Keratinocyte (primary cell): ENCODE measurements around the gene SLC9A3. TPM values are rescaled to one million over a fixed set of nuclear protein-coding genes. Genes with fewer than 3 reads are reported as not detected.

Experiments
- DNase-seq: peaks from one replicate; pipeline ENCODE4 v3.0.0-alpha.2; 2011; ENCODE audit warnings: low read depth, missing footprints, low spot score
- FAIRE-seq: peaks from 2 replicates; lab custom pipeline; 2011; peaks lifted over from hg19 to GRCh38; lab: Jason Lieb, UNC
- H2AFZ ChIP-seq: 2 replicates; pipeline ENCODE4 v1.6.0; 2012; ENCODE audit warnings: low read length, control low read depth, inconsistent platforms; ENCODE audit not compliant: control insufficient read depth
- H3K27ac ChIP-seq: 2 replicates; pipeline ENCODE4 v1.5.1; 2011; ENCODE audit warnings: low read length; ENCODE audit not compliant: control insufficient read depth, insufficient read depth
- H3K27me3 ChIP-seq: 3 replicates; pipeline ENCODE4 v1.6.0; 2011; ENCODE audit warnings: low read length; ENCODE audit not compliant: control insufficient read depth, insufficient read depth; ENCODE audit errors: extremely low read depth
- H3K36me3 ChIP-seq, 2 experiments: 2 replicates in 1 of 2; 3 replicates in 1 of 2; pipeline ENCODE4 v1.5.1; 2011; ENCODE audit warnings: low read length in 2 of 2, mild to moderate bottlenecking in 1 of 2; ENCODE audit not compliant: control insufficient read depth in 2 of 2, insufficient read depth in 2 of 2; ENCODE audit errors: extremely low read depth in 1 of 2
- H3K4me1 ChIP-seq: 3 replicates; pipeline ENCODE4 v1.5.1; 2011; ENCODE audit warnings: low read length; ENCODE audit not compliant: control insufficient read depth, insufficient read depth; ENCODE audit errors: extremely low read depth
- H3K4me2 ChIP-seq: 3 replicates; pipeline ENCODE4 v1.6.0; 2011; ENCODE audit warnings: low read depth, low read length; ENCODE audit not compliant: control insufficient read depth, insufficient read depth; ENCODE audit errors: extremely low read depth
- H3K4me3 ChIP-seq, 3 experiments: fragments of 200-600 bp in 1 of 3; sonication (generic) in 1 of 3; 2 replicates in 2 of 3; 3 replicates in 1 of 3; pipeline ENCODE4 v1.5.1; 2011 to 2016; ENCODE audit warnings: low read length in 3 of 3, mild to moderate bottlenecking in 3 of 3, control low read depth in 2 of 3, inconsistent platforms in 1 of 3, low read depth in 1 of 3, mixed read lengths in 1 of 3, mixed run types in 1 of 3, moderate library complexity in 1 of 3; ENCODE audit not compliant: control insufficient read depth in 2 of 3, insufficient read depth in 2 of 3; ENCODE audit errors: extremely low read depth in 1 of 3
- H3K79me2 ChIP-seq: 2 replicates; pipeline ENCODE4 v1.6.0; 2012; ENCODE audit warnings: low read length; ENCODE audit not compliant: control insufficient read depth, insufficient read depth
- H3K9ac ChIP-seq: 3 replicates; pipeline ENCODE4 v1.6.0; 2011; ENCODE audit warnings: low read length; ENCODE audit not compliant: control insufficient read depth, insufficient read depth; ENCODE audit errors: extremely low read depth
- H3K9me1 ChIP-seq: 3 replicates; pipeline ENCODE4 v1.6.0; 2011; ENCODE audit warnings: low read length; ENCODE audit not compliant: control insufficient read depth, insufficient read depth; ENCODE audit errors: extremely low read depth
- H3K9me3 ChIP-seq: 2 replicates; pipeline ENCODE4 v1.5.1; 2012; ENCODE audit warnings: low read depth, low read length; ENCODE audit not compliant: control insufficient read depth
- H4K20me1 ChIP-seq: 3 replicates; pipeline ENCODE4 v1.6.0; 2011; ENCODE audit warnings: low read length; ENCODE audit not compliant: control insufficient read depth, insufficient read depth; ENCODE audit errors: extremely low read depth
- CTCF ChIP-seq, 3 experiments: IDR thresholded peaks in 1 of 3; conservative IDR thresholded peaks in 1 of 3; optimal IDR thresholded peaks in 1 of 3; 2 replicates in 2 of 3; 3 replicates in 1 of 3; pipeline versions ENCODE3 to v1.5.1; 2011; ENCODE audit warnings: low read length in 3 of 3, mild to moderate bottlenecking in 3 of 3, moderate library complexity in 2 of 3, control low read depth in 1 of 3, inconsistent platforms in 1 of 3; ENCODE audit not compliant: insufficient read depth in 2 of 3; ENCODE audit errors: extremely low read depth in 1 of 3
- EZH2 ChIP-seq: IDR thresholded peaks from one replicate; pipeline ENCODE4 v1.6.1; 2012; ENCODE audit warnings: inconsistent platforms, mild to moderate bottlenecking, low read length, moderate library complexity
- dilution Hi-C: fragments of 300-500 bp; cut with MboI; formaldehyde crosslinking; loops from one replicate; pipeline ENCODE4 v1.7.0; 2020; ENCODE audit warnings: low sequenced_read_pairs; ENCODE audit not compliant: extremely low pct_ligation_motif_present
- polyA minus RNA-seq, 3 experiments: library from RNA; depleted of rRNA, polyadenylated mRNA; stranded (reverse); fragments of >200 nt; gene quantifications; 1 replicate in 1 of 3; 2 replicates in 1 of 3; 3 replicates in 1 of 3; pipeline ENCODE4 v1.2.3, GENCODE V29; 2011
- polyA plus RNA-seq, 5 experiments: library from polyadenylated mRNA; depleted of rRNA in 3 of 5; stranded (reverse) in 3 of 5; stranded (forward) in 1 of 5; unstranded in 1 of 5; fragments of >200 nt; gene quantifications; 1 replicate in 1 of 5; 2 replicates in 3 of 5; 3 replicates in 1 of 5; pipeline versions ENCODE4 v1.2.1 to v1.2.3, GENCODE V29; 2011 to 2012; ENCODE audit warnings: missing spikeins in 2 of 5, low read depth in 1 of 5, low replicate concordance in 1 of 5

Gene SLC9A3
- polyA plus RNA-seq (0.55 to 0.85 TPM (median 0.75 TPM) in 3 replicates), polyA minus RNA-seq (0.13 to 0.26 TPM (median 0.16 TPM) in 3 replicates)
- polyA plus RNA-seq (2011; ENCODE audit: low read depth) = not detected
- 0.52 and 0.65 TPM in 2 replicates for polyA plus RNA-seq (2011; cell fraction: cytosol; rRNA removed)
- 1.4 and 1.7 TPM in 2 replicates for polyA plus RNA-seq (2011; cell fraction: nucleus; rRNA removed)
- polyA plus RNA-seq (2012; ENCODE audit: low replicate concordance) = 0.64 and 1.3 TPM in 2 replicates
- 0.38 TPM for polyA minus RNA-seq (2011; cell fraction: cytosol; rRNA and poly(A)+ RNA removed)
- 0.54 and 0.63 TPM in 2 replicates for polyA minus RNA-seq (2011; cell fraction: nucleus; rRNA and poly(A)+ RNA removed)

GRCh38 chr5:524234-524972, at the start of gene SLC9A3:
TSS of gene SLC9A3 (minus strand) at chr5:524449.
- DNase-seq (no peak), FAIRE-seq (no peak)
- Histone ChIP-seq H3K4me1 (no peaks in the 10 kb centered on the region), H3K79me2 (no peaks in the 10 kb centered on the region), H3K27me3 (peaks cover 80% of the 10 kb centered on the region), H3K36me3 (no peaks in the 10 kb centered on the region), H4K20me1 (no peaks in the 10 kb centered on the region), H2AFZ (no peak within 1 kb of the TSS), H3K4me3 (no peak within 1 kb of the TSS), H3K4me2 (no peak within 1 kb of the TSS), H3K9me1 (no peaks in the 10 kb centered on the region), H3K9me3 (no peaks in the 10 kb centered on the region), H3K27ac (no peak within 1 kb of the TSS), H3K9ac (no peak within 1 kb of the TSS)
- TF ChIP-seq CTCF (optimal IDR thresholded peaks at IDR 0.05 in 1 of 3, IDR thresholded peaks at IDR 0.05 in 1 of 3, conservative IDR thresholded peaks at IDR 0.05 in 1 of 3; ENCODE audit: extremely low read depth in 1 of 3, insufficient read depth in 2 of 3, low read length in 3 of 3) (no peak), EZH2 (no peak)
- dilution Hi-C loops = no loop called here

DNA sequence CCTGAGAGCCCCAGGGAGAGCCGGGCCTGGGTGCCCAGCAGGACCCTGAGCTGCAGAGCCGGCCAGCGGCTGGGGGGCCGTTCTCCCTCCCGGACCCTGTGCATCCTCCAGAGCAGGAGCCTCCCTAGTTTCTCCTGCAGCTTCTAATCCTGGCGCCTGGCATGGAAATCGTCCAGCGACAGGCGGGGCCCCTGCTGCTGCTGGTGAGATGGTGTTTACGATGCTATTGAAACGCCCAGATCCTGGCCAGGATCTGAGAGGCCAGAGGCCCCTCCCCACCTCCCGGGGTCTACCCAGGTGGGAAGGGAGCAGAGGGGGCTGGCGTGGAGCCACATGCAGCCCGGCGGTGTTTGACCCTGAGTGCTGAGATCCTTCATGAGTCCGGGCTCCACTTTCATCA, 49.7 kb upstream of the SLC9A3 start:
- DNase-seq (no peak), FAIRE-seq (no peak)
- Histone ChIP-seq H2AFZ (no peak overlapping the region), H3K79me2 (no peaks in the 10 kb centered on the region), H3K9me1 (no peaks in the 10 kb centered on the region), H3K27ac (no peak overlapping the region), H3K36me3 (no peaks in the 10 kb centered on the region), H3K4me3 (no peak overlapping the region), H3K9me3 (peaks cover 1% of the 10 kb centered on the region), H4K20me1 (no peaks in the 10 kb centered on the region), H3K9ac (no peak overlapping the region), H3K27me3 (peaks cover 4% of the 10 kb centered on the region), H3K4me1 (no peaks in the 10 kb centered on the region), H3K4me2 (no peak overlapping the region)
- dilution Hi-C loops = no loop called here
- TF ChIP-seq CTCF (optimal IDR thresholded peaks at IDR 0.05 in 1 of 3, IDR thresholded peaks at IDR 0.05 in 1 of 3, conservative IDR thresholded peaks at IDR 0.05 in 1 of 3; ENCODE audit: extremely low read depth in 1 of 3, insufficient read depth in 2 of 3, low read length in 3 of 3) (no peak), EZH2 (no peak)
